G401.6 (cell line): ENCODE data around the gene CLRN3.

ENCODE experiments used
- FAIRE-seq: peaks from 2 replicates; lab custom pipeline; 2012; peaks lifted over from hg19 to GRCh38; lab: Jason Lieb, UNC

The CLRN3 gene

GRCh38 chr10:127845756-127846155 is 47.0 kb downstream of the CLRN3 start:
- no peak for FAIRE-seq

GRCh38 chr10:127840884-127841283 is 51.9 kb downstream of the CLRN3 start:
- no peak for FAIRE-seq

DNA sequence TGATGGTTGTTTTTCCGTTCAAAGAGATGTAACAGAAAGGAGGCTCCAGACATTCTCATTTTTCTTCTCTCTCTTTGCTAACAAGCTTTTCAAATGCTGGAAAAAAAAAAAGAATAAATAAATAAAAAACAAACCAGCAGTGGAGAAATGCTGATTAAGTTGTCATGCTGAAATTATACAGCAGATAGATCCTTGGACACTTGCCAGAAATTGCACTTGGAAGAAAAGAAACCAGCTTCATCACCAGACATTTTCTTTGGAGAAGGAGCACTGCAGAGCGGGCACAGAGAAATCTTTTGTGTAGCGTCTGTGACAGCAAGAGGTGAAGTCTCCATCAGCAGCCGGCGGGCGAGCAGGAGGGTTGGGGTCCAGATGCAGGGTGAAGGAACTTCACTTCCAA is 55.8 kb downstream of the CLRN3 start:
- no peak for FAIRE-seq

GRCh38 chr10:127836176-127836575 is 56.6 kb downstream of the CLRN3 start:
- FAIRE-seq, result no peak

GRCh38 chr10:127834791-127835190 is 58.0 kb downstream of the CLRN3 start:
- no peak for FAIRE-seq

- FAIRE-seq, result no peak
Measured at GRCh38 chr10:127834221-127834620, 58.5 kb downstream of the CLRN3 start.

- no peak for FAIRE-seq
Measured at GRCh38 chr10:127833804-127834203, 58.9 kb downstream of the CLRN3 start.

- FAIRE-seq, result no peak
Measured at GRCh38 chr10:127832501-127832900, 60.2 kb downstream of the CLRN3 start.

GRCh38 chr10:127830414-127830813 is 62.3 kb downstream of the CLRN3 start:
- FAIRE-seq, result no peak
